ENCODE data around the gene GMPS. TPM values are rescaled to one million over a fixed set of nuclear protein-coding genes. Genes with fewer than 3 reads are reported as not detected.
"Not testable (repeated sequence)": the region's sequence is repeated elsewhere in the genome, so short reads cannot be mapped to it uniquely, and the experiment has no call there.

The GMPS gene
- polyA plus RNA-seq, 4 donors: 56.5 to 75.3 (median 64.5) TPM

- peak in 1 of 4 donors; percentile 39 for DNase-seq (ENCODE audit: low read depth in 4 of 4, low spot score in 2 of 4)
Observed at GRCh38 chr3:155870945-155871745, 695 bp downstream of the GMPS start.

GRCh38 chr3:155871746-155872158, 1.3 kb downstream of the GMPS start:
- DNase-seq (ENCODE audit: low read depth in 4 of 4, low spot score in 2 of 4): peak in 1 of 4 donors; percentile 34

DNA sequence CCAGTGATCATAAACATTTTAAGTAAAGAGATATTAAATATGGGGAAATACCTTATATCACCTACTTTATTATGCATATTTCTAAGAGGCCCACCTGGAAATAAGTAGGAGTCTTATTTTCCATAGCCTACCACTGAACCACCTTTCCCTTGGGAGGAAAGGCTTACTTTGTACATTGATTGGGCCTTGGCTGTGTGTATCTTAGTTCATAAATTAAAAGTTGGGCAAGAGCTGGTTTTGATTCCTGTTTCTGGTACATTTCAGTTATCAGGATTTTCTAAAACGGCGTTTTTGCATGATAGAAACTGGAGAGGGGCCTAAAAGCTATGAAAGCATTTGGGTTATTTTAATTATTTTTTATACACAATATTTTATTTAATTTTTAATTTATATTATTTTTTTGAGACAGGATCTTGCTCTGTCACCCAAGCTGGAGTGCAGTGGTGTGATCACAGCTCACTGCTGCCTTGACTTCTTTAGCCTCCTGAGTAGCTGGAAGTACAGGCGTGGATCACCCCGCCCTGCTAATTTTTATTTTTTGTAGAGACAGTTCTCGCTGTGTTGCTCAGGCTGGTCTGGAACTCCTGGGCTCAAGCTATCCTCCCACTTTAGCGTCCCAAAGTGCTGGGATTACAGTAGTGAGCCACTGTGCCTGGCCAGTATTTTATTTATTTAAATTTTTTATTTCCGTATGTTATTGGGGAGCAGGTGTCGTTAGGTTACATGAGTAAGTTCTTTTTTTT, 2.6 kb downstream of the GMPS start:
- DNase-seq (ENCODE audit: low read depth in 4 of 4, low spot score in 2 of 4): no peak

DNA sequence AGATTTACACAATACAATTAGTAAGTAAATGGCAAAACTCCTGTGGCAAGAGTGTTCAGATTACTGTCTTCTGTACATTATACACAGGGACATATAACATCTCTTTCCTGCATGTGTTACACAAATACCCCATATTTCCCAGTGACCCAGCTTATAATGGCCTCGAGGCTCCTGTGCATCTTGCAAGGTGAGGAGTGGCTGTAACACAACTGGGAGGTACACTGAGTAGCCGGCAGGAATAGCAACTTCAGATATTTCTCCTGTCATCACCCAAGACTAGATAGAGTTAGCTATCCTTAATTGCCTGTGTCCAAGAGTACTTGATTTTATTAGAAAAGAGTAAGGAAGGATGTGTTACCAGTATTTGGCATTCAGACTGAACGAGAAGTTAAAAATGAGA, 5.6 kb downstream of the GMPS start:
- no peak for DNase-seq (ENCODE audit: low read depth in 4 of 4, low spot score in 2 of 4)

GRCh38 chr3:155876503-155876902, 6.1 kb downstream of the GMPS start:
- DNase-seq (ENCODE audit: low read depth in 4 of 4, low spot score in 2 of 4): no peak

DNA sequence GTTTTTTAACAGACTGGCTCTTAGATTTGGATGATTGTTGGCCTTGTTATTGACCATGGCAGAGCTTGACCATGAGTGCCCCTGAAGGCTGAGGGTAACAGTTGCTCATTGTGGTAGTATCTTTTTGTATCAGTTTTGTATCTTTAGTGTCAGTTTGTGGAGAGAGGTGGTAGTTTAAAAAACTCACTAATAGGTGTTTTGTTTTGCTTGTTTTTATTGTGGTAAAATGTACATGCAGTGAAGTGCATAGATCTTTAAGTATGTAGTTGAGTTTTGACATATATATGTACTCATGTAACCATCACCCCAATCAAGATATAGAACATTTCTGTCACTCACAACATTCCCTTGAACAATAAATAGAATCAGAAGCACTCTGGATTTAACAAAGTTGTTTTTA, 9.8 kb downstream of the GMPS start:
- no peak for DNase-seq (ENCODE audit: low read depth in 4 of 4, low spot score in 2 of 4)

DNA sequence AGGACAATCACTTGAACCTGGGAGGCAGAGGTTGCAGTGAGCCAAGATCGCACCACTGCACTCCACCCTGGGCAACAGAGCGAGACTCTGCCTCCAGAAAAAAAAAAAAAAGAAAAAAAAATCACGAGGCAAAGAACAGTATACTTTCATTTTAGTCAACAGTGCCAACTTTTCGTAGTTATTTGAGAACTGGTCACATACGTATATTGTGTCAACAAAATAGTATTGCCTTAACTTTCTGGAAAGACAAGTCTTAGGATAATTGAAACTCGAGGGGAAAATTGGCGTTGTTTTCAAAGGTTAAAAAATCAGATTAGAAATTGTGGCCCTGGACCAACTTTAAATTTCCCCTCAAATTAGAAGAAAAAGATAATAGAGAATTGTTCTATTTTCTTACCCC, 13.8 kb downstream of the GMPS start:
- no peak for DNase-seq (ENCODE audit: low read depth in 4 of 4, low spot score in 2 of 4)

GRCh38 chr3:155885292-155885691, 14.8 kb downstream of the GMPS start:
- DNase-seq (ENCODE audit: low read depth in 4 of 4, low spot score in 2 of 4): no peak

DNA sequence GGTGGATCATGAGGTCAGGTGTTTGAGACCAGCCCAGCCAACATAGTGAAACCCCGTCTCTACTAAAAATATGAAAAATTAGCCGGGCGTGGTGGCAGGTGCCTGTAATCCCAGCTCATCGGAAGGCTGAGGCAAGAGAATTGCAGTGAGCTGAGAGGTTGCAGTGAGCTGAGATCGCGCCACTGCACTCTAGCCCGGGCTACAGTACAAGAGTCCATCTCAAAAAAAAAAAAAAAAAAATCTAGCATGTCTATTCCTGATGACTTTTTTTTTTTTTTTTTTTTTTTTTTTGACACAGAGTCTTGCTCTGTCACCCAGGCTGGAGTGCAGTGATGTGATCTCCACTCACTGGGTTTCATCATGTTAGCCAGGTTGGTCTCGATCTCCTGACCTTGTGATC, 15.9 kb downstream of the GMPS start:
- DNase-seq (ENCODE audit: low read depth in 4 of 4, low spot score in 2 of 4): not testable (repeated sequence)

DNA sequence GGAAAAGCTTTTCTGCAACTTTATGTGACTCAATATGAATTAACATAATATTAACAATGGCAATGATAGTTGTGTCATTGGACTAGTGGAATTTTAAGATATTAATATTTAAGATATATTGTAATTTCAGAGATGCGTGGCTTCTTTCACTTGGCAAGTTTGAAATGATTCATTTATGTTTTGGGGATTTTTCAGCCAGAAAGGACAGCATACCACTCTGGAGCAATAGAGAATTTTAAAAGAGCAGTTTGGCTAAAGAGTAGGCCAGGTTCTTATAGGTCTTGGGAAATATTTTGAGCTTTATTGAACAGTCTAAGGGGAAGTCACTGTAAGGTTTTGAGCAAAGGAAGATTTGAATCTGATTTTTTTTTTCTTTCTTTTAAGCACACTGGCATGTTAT, 16.5 kb downstream of the GMPS start:
- no peak for DNase-seq (ENCODE audit: low read depth in 4 of 4, low spot score in 2 of 4)

GRCh38 chr3:155889212-155889611, 18.8 kb downstream of the GMPS start:
- no peak for DNase-seq (ENCODE audit: low read depth in 4 of 4, low spot score in 2 of 4)

DNA sequence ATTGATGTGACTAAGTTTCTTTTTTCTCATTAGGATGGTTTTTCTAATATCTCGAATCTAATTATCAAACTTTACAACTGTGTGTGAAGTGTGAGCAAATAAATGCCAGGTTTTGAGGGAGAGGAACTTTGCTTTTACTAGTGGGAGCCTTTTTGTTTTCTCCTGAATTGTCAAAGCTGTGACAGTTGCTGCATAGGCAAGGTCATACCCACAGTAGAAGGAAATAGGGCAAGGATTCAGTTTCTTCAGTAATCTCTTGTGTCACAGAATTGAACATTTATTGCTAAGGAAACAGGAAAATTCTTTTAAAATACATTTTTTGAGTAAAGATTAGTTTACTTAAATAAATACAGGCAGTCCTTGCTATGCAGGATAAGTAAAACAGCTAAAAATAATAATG, 19.5 kb downstream of the GMPS start:
- DNase-seq (ENCODE audit: low read depth in 4 of 4, low spot score in 2 of 4): no peak

- DNase-seq (ENCODE audit: low read depth in 4 of 4, low spot score in 2 of 4): no peak
Observed at GRCh38 chr3:155890671-155891190, 20.3 kb downstream of the GMPS start.

GRCh38 chr3:155891321-155891720, 20.9 kb downstream of the GMPS start:
- DNase-seq (ENCODE audit: low read depth in 4 of 4, low spot score in 2 of 4): no peak

DNA sequence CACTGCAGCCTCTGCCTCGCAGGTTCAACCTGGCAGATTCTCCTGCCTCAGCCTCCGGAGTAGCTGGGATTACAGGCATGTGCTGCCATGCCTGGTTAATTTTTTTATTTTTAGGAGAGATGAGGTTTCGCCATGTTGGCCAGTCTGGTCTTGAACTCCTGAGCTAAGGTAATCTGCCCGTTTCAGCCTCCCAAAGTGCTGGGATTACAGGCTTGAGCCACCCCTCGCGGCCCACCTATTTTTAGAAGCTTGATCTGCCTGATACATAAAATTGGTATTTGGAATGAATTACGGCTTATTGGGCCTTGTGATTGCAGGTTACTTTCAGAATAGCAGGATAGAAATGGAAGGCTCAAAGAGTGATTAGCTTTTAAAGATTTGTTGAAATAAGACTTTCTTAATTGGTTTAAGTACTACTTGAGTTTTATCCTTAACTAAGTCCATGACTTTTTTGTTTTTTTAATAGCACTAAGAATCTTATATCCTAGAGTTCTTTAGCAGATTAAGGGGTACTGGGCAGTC, 25.0 kb downstream of the GMPS start:
- DNase-seq (ENCODE audit: low read depth in 4 of 4, low spot score in 2 of 4): no peak

DNA sequence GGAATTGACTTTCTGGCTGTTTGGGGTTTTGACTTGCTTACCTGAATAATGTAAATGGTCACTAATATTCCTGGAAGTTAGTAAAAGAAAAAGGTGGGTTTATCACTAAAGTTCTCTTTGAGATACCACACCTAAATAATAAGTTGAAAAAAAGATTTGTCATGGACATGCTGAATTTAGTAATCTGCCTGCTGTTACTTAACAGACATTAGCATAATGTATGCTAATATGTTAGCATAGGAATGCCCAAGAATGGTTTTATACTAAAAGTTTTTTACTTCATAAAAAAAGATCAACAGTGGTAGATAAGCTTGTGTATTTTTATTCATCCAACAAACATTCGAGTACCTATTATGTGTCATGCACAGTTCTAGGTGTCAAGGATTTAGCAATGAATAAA, 36.5 kb downstream of the GMPS start:
- no peak for DNase-seq (ENCODE audit: low read depth in 4 of 4, low spot score in 2 of 4)

GRCh38 chr3:155908086-155908485, 37.6 kb downstream of the GMPS start:
- no peak for DNase-seq (ENCODE audit: low read depth in 4 of 4, low spot score in 2 of 4)

- no peak for DNase-seq (ENCODE audit: low read depth in 4 of 4, low spot score in 2 of 4)
Observed at GRCh38 chr3:155908605-155909004, 38.2 kb downstream of the GMPS start.

GRCh38 chr3:155912090-155912489, 41.6 kb downstream of the GMPS start:
- no peak for DNase-seq (ENCODE audit: low read depth in 4 of 4, low spot score in 2 of 4)

DNA sequence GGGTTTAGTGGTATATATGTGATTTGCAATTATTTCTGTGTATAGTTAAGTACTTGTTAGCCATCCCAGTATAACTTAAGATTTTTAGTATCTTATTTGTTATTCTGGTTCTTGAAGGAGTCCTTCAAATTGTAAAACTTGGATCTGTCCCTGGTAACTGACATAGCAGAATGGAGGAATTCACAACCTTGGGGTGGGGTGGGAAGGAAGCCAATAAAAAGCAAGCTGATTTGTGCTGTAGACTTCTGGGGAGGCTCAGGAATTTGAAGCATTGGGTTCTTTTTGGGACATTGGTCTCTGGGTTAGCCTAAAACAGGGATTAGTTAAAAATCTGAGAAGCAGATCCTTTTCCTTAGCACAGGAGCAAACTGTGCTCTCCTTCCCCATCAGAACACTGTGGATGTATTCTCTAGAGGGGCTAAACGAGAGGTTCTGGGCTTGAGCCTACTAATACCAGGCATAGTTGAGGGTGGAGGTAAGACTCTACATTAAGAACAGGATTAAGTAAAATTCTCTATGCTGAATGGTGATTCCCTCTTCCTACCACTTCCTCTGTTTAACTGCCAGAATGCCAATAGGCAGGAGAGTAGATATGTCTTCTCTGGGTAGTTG, 42.2 kb downstream of the GMPS start:
- DNase-seq (ENCODE audit: low read depth in 4 of 4, low spot score in 2 of 4): no peak

- DNase-seq (ENCODE audit: low read depth in 4 of 4, low spot score in 2 of 4): no peak
Observed at GRCh38 chr3:155917781-155918180, 47.3 kb downstream of the GMPS start.
